ENCODE results near the gene ARFIP1.

Gene ARFIP1, protein sequence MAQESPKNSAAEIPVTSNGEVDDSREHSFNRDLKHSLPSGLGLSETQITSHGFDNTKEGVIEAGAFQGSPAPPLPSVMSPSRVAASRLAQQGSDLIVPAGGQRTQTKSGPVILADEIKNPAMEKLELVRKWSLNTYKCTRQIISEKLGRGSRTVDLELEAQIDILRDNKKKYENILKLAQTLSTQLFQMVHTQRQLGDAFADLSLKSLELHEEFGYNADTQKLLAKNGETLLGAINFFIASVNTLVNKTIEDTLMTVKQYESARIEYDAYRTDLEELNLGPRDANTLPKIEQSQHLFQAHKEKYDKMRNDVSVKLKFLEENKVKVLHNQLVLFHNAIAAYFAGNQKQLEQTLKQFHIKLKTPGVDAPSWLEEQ

DNA sequence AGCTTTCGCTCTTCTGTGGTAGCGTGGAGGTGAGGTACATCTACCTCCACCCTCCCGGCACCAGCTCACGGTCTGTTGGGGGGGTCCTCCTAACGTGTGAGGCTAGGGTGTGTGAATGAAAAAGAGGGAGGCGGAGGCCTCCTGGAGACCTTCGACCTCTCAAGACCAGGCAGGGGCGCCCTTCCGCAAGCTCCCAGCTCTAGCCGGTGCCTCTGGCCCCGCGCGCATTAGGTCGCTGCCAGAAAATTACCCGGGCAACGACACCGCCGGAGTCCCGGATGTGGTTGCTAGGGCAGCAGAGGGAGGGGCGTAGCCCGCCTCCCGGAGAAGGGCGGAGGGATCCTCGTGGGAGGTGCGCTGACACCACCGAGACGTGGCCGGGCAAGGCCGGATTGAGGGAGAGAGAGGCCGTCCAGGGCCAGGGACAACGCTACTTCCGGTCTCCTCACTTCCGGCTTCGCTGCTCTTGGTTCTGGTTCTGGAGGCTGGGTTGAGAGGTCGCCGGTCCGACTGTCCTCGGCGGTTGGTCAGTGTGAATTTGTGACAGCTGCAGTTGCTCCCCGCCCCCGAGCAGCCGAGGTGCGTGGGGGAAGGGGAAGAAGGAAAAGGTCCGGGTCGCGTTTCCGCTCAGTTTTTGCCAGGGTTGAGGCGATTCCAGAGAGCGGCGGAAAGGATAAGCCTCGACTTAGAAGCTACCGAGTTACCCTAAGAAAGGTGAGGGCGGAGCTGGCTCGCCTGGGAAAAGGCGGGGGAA is at the start of gene ARFIP1, which contains the start of gene TIGD4:
ARFIP1 (plus strand) TSS at position 442 of the 754 bp plus-strand sequence. CDS start 49,680 bp downstream, outside the sequence.
TIGD4 (minus strand) TSS at position 218 of the 754 bp plus-strand sequence. CDS start 8,726 bp downstream, outside the sequence.
- DNase-seq (ENCODE audit: extremely low spot score) = peak; percentile 97
- POLR2A ChIA-PET = interaction anchor here (0.5 kb wide), 1 partner anchor 1046 kb away, joined by 4 read pairs; no protein-coding TSS in a partner anchor
- CTCF ChIA-PET = interaction anchor here (0.8 to 2.8 kb wide), 14 partner anchors 10 to 378 kb away, joined by 3 to 31 read pairs (median 4); no protein-coding TSS in a partner anchor
- peak; percentile 49 for TF ChIP-seq CTCF (IDR thresholded peaks at IDR 0.05; ENCODE audit: control extremely low read depth, extremely low read depth, low read depth, missing control alignments)

GRCh38 chr4:152731997-152732396 is 47.8 kb upstream of the ARFIP1 start:
- CTCF ChIA-PET = interaction anchor here (1.5 kb wide), 1 partner anchor 9 kb away, joined by 5 read pairs; no protein-coding TSS in a partner anchor
- TF ChIP-seq CTCF (IDR thresholded peaks at IDR 0.05; ENCODE audit: control extremely low read depth, extremely low read depth, low read depth, missing control alignments) = no peak
- DNase-seq (ENCODE audit: extremely low spot score) = no peak
- POLR2A ChIA-PET = no interaction called here

DNA sequence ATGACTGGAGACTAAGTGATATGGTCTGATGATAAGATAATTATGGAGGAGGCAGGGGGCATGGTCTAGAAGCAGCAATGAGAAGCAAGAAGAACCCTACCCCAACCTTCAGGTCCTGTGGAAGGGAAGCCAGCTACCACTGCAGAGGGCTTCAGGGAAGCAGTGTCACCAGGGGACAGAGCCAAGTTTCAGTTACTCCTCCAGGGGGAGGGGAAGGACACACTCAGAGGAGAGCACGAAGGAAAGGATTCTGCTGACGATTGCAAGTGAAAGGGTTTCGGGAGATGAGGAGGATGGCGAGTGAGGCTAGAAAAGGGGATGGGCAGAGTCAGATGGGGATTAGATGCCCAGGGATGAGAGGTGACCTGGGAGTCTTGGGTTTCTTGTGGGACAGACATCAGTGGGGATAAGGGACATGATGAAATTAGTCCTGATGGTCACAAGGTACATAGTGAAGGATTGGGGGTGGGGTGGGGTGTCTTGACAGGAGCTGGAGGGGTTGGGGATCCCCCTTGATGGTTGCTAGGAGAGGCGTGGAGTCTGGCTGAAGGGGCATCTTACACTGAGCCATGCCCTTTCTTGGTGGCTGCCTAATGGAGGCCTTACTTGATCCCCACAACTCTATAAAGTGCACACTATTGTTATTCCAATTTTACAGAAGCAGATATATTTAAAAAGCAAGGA is 45.6 kb upstream of the ARFIP1 start:
- DNase-seq (ENCODE audit: extremely low spot score) = no peak
- CTCF ChIA-PET = interaction anchor here (1.1 to 3.4 kb wide), 17 partner anchors 14 to 280 kb away, joined by 3 to 25 read pairs (median 4); no protein-coding TSS in a partner anchor
- TF ChIP-seq CTCF (IDR thresholded peaks at IDR 0.05; ENCODE audit: control extremely low read depth, extremely low read depth, low read depth, missing control alignments) = no peak
- POLR2A ChIA-PET = no interaction called here

DNA sequence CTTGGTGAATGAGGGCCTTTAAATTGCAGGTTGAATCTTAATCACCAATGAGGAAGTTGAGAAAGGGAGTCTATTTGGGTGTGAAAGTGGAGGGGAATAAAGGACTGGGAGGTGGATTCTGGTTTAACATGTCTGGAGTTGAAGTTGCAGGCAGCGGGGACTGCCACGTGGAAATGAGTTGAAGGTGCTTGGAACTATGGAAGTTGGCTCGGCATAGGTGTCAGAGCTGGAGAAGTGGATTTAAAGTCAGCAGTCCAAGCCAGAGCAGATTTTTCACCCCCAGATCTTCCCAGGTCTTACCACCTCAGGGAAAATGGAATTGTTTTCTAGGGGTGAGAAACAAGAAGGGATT is 45.1 kb upstream of the ARFIP1 start:
- POLR2A ChIA-PET = no interaction called here
- no peak for TF ChIP-seq CTCF (IDR thresholded peaks at IDR 0.05; ENCODE audit: control extremely low read depth, extremely low read depth, low read depth, missing control alignments)
- DNase-seq (ENCODE audit: extremely low spot score) = no peak
- CTCF ChIA-PET = interaction anchor here (0.6 to 3.4 kb wide), 24 partner anchors 13 to 326 kb away, joined by 3 to 25 read pairs (median 4); no protein-coding TSS in a partner anchor

- peak; percentile 53 for DNase-seq (ENCODE audit: extremely low spot score)
- peak; percentile 47 for TF ChIP-seq CTCF (IDR thresholded peaks at IDR 0.05; ENCODE audit: control extremely low read depth, extremely low read depth, low read depth, missing control alignments)
- ChIA-PET CTCF (interaction anchor here (0.6 to 3.4 kb wide), 35 partner anchors 8 to 327 kb away, joined by 3 to 25 read pairs (median 4); no protein-coding TSS in a partner anchor), POLR2A (no interaction called here)
These were observed 44.3 kb upstream of the ARFIP1 start for GRCh38 chr4:152735396-152735859.

All from GM10248 (cell line).